Smooth muscle cell (in vitro differentiated cells): ENCODE data around the gene SP110. TPM values are rescaled to one million over a fixed set of nuclear protein-coding genes. Genes with fewer than 3 reads are reported as not detected.

Source experiments
- DNase-seq: peaks from one replicate; lab custom pipeline; 2025; ENCODE audit not compliant: unreplicated experiment; lab: John Stamatoyannopoulos, UW
- H2AFZ ChIP-seq: fragments of 200-600 bp; sonication (generic); 2 replicates; pipeline ENCODE4 v1.6.0; 2016; ENCODE audit warnings: antibody characterized with exemption, low read depth, mild to moderate bottlenecking
- H3F3A ChIP-seq: fragments of 200-600 bp; sonication (generic); 2 replicates; pipeline ENCODE4 v1.6.0; 2017; ENCODE audit warnings: antibody characterized with exemption, low read depth
- H3K27ac ChIP-seq: fragments of 200-600 bp; sonication (generic); 2 replicates; pipeline ENCODE4 v1.5.1; 2016; ENCODE audit warnings: low read depth, mild to moderate bottlenecking
- H3K27me3 ChIP-seq: fragments of 200-600 bp; sonication (generic); 2 replicates; pipeline ENCODE4 v1.6.1; 2016; ENCODE audit warnings: low read depth, mild to moderate bottlenecking
- H3K36me3 ChIP-seq: fragments of 200-600 bp; sonication (generic); 2 replicates; pipeline ENCODE4 v1.5.1; 2016; ENCODE audit warnings: low read depth
- H3K4me1 ChIP-seq: fragments of 200-600 bp; sonication (generic); 2 replicates; pipeline ENCODE4 v1.5.1; 2016; ENCODE audit warnings: low read depth
- H3K4me2 ChIP-seq: fragments of 200-600 bp; sonication (generic); 2 replicates; pipeline ENCODE4 v1.6.0; 2016; ENCODE audit warnings: mild to moderate bottlenecking
- H3K4me3 ChIP-seq: fragments of 200-600 bp; sonication (generic); 2 replicates; pipeline ENCODE4 v1.5.1; 2016; ENCODE audit warnings: mild to moderate bottlenecking
- H3K79me2 ChIP-seq: fragments of 200-600 bp; sonication (generic); 2 replicates; pipeline ENCODE4 v1.6.0; 2016; ENCODE audit warnings: low read depth, mild to moderate bottlenecking
- H3K9ac ChIP-seq: fragments of 200-600 bp; sonication (generic); 2 replicates; pipeline ENCODE4 v1.6.0; 2016; ENCODE audit warnings: low read depth
- H3K9me3 ChIP-seq: fragments of 200-600 bp; sonication (generic); replicated peaks from 2 replicates; pipeline ENCODE4 v1.5.1; 2016; ENCODE audit warnings: low read depth
- H4K20me1 ChIP-seq: fragments of 200-600 bp; sonication (generic); 2 replicates; pipeline ENCODE4 v1.6.0; 2016; ENCODE audit warnings: low read depth
- WGBS: methylation state at CpG from one replicate; pipeline ENCODE4 v1.1.7; 2016; ENCODE audit warnings: low lambda C conversion rate; 5-methylcytosine and 5-hydroxymethylcytosine counted together
- polyA plus RNA-seq: library from polyadenylated mRNA; unstranded; fragments of >200 nt; fragmentation: Nextera tagmentation; extraction: Ambion mirVana; gene quantifications from 2 replicates; pipeline ENCODE4 v1.2.1, GENCODE V29; 2016
- total RNA-seq: library from RNA; depleted of rRNA; stranded (reverse); fragments of >200 nt; gene quantifications from 2 replicates; pipeline ENCODE4 v1.2.3, GENCODE V29; 2014
- TF ChIP-seq, protein P1 (sequence below): fragments of 200-600 bp; sonication (generic); IDR thresholded peaks from 2 replicates; pipeline ENCODE4 v1.5.1; 2017; ENCODE audit warnings: borderline replicate concordance, mild to moderate bottlenecking, antibody characterized with exemption; ENCODE audit not compliant: insufficient read depth, poor library complexity, severe bottlenecking

SP110 gene
- total and polyA plus RNA-seq, 2 experiments from 2014 or later, result 3.2 to 5.6 TPM

DNA sequence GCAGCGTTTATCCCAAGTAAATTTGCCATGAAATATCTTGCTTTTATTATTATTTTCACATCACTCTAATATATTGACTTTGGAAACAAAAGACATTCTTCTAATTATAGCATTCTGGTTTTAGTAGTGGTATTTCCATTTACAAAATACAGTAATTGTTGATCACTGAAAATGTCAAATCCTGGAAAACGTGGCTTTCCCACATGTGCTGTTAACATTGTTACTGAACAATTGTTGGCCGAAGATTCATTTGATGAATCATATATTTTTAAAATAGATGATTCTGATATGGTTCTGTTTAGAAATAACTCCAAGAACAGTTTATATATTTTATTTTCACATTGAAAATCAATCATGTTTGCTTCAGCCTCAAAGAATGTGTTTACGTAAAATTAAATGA is 38.7 kb upstream of the SP110 start:
- Histone ChIP-seq H3K4me3 (no peak overlapping the region), H3K4me1 (no peaks in the 10 kb centered on the region), H3K36me3 (no peaks in the 10 kb centered on the region), H2AFZ (no peak overlapping the region), H3F3A (no peaks in the 10 kb centered on the region), H4K20me1 (no peaks in the 10 kb centered on the region), H3K79me2 (no peaks in the 10 kb centered on the region), H3K27me3 (no peaks in the 10 kb centered on the region), H3K27ac (no peak overlapping the region), H3K9me3 (no peaks in the 10 kb centered on the region), H3K4me2 (no peak overlapping the region), H3K9ac (no peak overlapping the region)
- WGBS, result 91% methylated on average over 4 of the region's 4 CpGs
- TF ChIP-seq, protein P1, sequence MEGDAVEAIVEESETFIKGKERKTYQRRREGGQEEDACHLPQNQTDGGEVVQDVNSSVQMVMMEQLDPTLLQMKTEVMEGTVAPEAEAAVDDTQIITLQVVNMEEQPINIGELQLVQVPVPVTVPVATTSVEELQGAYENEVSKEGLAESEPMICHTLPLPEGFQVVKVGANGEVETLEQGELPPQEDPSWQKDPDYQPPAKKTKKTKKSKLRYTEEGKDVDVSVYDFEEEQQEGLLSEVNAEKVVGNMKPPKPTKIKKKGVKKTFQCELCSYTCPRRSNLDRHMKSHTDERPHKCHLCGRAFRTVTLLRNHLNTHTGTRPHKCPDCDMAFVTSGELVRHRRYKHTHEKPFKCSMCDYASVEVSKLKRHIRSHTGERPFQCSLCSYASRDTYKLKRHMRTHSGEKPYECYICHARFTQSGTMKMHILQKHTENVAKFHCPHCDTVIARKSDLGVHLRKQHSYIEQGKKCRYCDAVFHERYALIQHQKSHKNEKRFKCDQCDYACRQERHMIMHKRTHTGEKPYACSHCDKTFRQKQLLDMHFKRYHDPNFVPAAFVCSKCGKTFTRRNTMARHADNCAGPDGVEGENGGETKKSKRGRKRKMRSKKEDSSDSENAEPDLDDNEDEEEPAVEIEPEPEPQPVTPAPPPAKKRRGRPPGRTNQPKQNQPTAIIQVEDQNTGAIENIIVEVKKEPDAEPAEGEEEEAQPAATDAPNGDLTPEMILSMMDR, result no peak
- no peak for DNase-seq

DNA sequence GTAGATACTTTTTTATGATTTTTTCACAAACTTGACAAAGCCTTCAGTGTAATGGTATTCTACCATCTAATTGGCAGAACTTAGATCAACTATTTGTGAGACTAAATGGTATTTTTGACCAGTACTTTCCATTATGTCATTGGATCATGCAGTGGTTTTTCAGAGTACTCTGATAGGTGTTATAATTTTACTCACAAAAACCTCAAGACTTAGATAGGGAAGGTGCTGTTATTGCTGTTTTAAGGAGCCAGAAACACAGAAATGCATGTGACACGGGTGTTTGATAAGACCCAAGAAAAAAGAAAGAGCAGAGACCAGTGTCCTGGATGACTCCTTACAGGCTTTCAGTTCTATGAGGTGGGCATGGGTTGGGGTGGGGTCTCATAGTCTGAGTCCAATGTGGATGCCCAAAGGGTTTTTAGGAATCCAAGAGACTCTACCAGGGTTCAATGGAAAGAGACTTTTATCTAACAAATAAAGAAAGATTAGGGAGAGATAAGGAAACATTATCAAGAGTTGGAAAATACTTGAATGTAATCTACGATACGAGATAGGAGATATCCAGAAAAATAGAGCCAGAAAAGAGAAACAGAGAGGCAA is 37.0 kb upstream of the SP110 start:
- no peak overlapping the region for H3K9ac ChIP-seq
- no peak overlapping the region for H3K4me2 ChIP-seq
- TF ChIP-seq, protein P1, result no peak
- H3K4me1 ChIP-seq, result no peaks in the 10 kb centered on the region
- WGBS, result 97% methylated on average over 3 of the region's 3 CpGs
- DNase-seq, result no peak
- H3K9me3 ChIP-seq, result no peaks in the 10 kb centered on the region
- H4K20me1 ChIP-seq, result no peaks in the 10 kb centered on the region
- H3F3A ChIP-seq, result no peaks in the 10 kb centered on the region
- no peak overlapping the region for H3K4me3 ChIP-seq
- no peak overlapping the region for H2AFZ ChIP-seq
- H3K27ac ChIP-seq, result no peak overlapping the region
- H3K79me2 ChIP-seq, result no peaks in the 10 kb centered on the region
- no peaks in the 10 kb centered on the region for H3K36me3 ChIP-seq
- no peaks in the 10 kb centered on the region for H3K27me3 ChIP-seq

GRCh38 chr2:230254152-230254881 is 34.5 kb upstream of the SP110 start:
- H3K79me2 ChIP-seq, result no peaks in the 10 kb centered on the region
- H3F3A ChIP-seq, result no peaks in the 10 kb centered on the region
- DNase-seq, result no peak
- 93% methylated on average over 4 of the region's 4 CpGs for WGBS
- no peaks in the 10 kb centered on the region for H3K27me3 ChIP-seq
- H4K20me1 ChIP-seq, result no peaks in the 10 kb centered on the region
- H3K4me1 ChIP-seq, result no peaks in the 10 kb centered on the region
- no peaks in the 10 kb centered on the region for H3K9me3 ChIP-seq
- no peak overlapping the region for H3K4me3 ChIP-seq
- H2AFZ ChIP-seq, result no peak overlapping the region
- no peak overlapping the region for H3K4me2 ChIP-seq
- TF ChIP-seq, protein P1, result no peak
- H3K9ac ChIP-seq, result no peak overlapping the region
- no peaks in the 10 kb centered on the region for H3K36me3 ChIP-seq
- no peak overlapping the region for H3K27ac ChIP-seq
